ENCODE measurements around the gene FBXW5.
A peak's percentile ranks its signal among the peaks of the same experiment; 100 is the strongest.

Gene FBXW5

DNA sequence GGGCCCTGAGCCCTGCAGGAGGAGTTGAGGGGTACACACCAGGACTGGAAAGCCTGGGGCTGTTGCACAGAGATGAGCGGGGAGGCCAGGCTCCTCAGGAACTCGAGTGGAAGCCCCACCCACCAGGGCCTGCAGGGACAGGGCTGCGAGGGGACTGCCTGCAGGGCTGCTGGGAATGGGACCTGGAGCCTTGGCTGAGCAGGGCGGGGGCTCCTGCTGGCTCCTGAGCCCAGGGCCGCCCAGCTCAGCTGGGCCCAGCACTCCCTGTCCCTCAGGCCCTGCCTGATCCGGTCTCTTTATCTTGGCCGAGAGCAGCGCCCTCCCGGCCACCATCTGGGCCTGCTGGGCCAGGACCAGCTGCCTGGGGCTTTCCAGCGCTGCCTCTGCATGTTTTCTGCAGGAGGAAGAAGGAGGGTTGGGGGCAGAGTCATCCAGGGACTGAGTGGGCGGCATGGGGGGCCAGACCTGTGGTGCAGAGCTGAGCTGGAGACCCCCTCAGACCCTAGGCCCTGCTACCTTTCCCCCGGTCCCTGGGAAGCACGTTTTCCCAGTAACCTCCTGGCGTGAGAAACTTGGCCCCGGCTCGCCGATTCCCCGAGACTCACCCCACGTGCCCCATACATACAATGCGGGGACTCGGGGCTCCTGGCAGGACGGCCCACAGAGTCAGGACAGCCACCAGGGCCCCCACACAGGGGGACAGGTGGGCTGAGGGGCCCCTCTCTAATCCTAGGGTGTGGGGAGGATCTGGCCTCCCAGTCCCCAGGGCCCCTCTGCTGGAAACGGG lies 16.9 kb upstream of the FBXW5 start:
- DNase-seq (ENCODE audit: low read depth, low spot score), result peak; percentile 55

GRCh38 chr9:136960938-136961275 lies 16.4 kb upstream of the FBXW5 start:
- no peak for DNase-seq (ENCODE audit: low read depth, low spot score)

DNA sequence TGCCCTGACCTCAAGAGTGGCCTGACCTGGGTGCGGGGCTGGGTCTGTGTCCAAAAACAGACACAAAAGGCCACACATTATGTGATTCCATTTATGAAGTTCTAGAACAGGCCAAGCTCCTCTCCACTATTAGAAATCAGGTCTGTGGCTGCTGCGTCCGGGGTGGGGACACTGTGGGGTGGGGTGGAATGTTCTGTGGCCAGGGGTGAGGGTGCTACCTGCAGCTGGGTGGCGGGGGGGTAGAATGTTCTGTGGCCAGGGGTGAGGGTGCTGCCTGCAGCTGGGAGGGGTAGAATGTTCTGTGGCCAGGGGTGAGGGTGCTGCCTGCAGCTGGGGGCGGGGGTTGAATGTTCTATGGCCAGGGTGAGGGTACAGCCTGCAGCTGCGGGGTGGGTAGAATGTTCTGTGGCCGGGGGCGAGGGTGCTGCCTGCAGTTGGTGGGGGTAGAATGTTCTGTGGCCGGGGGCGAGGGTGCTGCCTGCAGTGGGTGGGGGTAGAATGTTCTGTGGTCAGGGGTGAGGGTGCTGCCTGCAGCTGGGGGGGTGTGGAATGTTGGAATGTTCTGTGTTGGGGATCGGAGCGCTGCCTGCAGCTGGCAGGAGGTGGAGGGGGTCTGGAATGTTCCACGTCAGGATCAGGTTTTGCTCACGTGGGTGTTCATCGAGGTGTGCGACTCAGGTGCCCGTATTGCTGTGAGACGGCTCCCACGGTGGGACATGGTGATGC lies 15.8 kb upstream of the FBXW5 start:
- DNase-seq (ENCODE audit: low read depth, low spot score), result no peak

GRCh38 chr9:136958898-136959850 lies 14.6 kb upstream of the FBXW5 start:
- no peak for DNase-seq (ENCODE audit: low read depth, low spot score)

GRCh38 chr9:136958473-136958872 lies 13.9 kb upstream of the FBXW5 start:
- no peak for DNase-seq (ENCODE audit: low read depth, low spot score)

DNA sequence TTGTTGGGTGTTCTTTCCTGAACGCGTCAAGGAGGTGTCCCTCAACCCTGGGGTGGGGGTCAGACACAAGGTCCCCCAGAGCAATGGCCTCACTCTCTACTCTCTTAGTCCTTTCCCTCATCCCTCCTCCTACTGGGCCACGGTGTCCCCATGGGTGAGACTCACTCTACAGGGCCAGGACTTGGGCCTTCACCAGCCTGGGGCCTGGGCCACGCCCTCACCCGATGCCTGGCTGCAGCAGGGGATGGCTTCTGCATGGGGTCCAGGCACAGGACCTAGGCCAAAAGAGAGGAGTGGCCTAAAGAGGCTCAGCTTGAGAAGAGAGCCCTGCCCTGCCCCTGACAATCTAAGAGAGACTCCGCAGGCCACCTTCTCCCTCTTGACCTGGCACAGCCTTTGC lies 13.4 kb upstream of the FBXW5 start:
- DNase-seq (ENCODE audit: low read depth, low spot score), result no peak

DNA sequence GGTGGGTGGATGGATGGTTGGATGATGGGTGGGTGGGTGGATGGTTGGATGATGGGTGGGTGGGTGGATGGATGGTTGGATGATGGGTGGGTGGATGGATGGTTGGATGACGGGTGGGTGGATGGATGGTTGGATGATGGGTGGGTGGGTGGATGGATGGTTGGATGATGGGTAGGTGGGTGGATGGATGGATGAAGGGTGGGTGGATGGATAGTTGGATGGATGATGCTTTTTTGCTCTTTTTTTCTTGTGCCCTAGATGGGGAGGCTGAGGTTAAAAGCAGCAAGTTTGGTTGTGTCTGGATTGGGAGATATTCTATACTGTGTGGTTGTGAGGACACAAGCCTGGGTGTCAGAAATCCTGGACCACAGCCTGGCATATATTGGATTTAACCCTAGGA lies 12.9 kb upstream of the FBXW5 start:
- DNase-seq (ENCODE audit: low read depth, low spot score), result no peak

GRCh38 chr9:136956604-136957003 lies 12.1 kb upstream of the FBXW5 start:
- DNase-seq (ENCODE audit: low read depth, low spot score), result no peak

DNA sequence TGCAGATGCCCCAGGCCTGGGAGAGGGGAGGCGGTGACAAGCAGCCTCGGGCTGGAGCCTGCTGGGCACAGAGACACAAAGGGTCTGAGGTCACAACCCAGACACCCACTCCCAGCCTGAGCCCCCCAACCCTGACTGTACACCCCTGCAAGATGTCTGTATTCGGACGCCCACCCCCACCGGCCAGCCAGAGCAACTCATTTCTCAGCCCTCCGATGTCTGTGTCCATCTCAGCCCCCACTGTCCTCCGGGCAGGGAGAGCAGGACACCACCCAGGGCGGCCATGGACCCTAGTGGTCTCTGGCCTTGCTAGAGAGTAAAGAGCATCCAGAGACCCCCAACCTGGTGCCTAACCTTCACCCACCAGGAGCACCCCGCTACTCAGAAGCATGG lies 11.4 kb upstream of the FBXW5 start:
- no peak for DNase-seq (ENCODE audit: low read depth, low spot score)

- no peak for DNase-seq (ENCODE audit: low read depth, low spot score)
These were observed 10.8 kb upstream of the FBXW5 start for GRCh38 chr9:136955202-136955942.

DNA sequence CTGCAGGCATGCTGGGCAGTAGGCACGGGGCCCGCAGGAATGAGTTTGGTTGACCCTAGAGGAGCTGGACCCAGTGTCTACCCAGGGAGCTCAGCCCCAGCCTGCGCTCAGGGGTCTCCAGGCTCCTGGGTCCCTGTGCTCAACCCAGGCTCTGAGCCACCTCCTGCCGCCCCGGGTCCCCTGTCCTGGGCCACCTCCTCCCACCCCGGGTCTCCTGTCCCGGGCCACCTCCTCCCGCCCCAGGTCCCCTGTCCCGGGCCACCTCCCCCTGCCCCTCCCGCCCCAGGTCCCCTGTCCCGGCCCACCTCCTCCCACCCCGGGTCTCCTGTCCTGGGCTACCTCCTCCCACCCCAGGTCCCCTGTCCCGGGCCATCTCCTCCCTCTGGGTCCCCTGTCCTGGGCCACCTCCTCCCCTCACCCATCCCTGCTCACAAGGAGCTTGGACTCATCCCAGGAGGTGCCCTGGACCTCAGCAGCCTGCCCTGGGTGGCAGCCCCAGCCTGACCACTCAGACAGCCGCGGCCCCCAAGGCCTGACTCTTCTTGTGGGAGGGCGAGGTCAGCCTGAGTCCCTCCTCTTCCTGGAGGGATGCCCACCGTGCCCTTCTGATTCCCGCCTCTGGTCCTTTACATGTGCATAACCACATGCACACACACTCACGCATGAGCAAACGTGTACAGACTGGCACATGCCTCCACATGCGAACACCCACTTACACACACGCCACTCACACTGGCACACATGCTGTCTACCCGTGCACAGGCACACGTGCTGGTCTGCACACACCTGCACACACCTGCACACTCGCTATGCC lies 9.9 kb upstream of the FBXW5 start:
- DNase-seq (ENCODE audit: low read depth, low spot score), result no peak

DNA sequence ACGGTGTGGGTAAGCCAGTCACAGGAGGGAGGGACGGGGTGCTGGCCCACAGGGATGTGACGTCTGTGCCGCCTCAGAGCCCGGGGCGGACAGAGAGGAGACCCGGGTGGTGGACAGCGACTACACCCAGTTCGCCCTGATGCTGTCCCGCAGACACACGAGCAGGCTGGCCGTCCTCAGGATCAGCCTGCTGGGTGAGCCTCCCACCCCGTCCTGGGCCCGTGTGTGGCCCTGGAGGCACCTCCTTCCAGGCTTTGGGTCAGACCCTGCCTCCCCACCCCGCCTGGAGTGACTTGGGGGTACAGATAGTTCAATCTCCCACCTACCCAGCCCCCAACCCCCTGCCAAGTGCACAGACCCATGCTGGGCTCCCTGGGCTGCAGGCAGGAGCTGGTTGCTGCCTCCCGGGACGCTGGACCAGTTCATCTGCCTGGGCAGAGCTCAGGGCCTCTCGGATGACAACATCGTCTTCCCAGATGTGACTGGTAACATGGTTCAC lies 9.3 kb upstream of the FBXW5 start:
- DNase-seq (ENCODE audit: low read depth, low spot score), result no peak

DNA sequence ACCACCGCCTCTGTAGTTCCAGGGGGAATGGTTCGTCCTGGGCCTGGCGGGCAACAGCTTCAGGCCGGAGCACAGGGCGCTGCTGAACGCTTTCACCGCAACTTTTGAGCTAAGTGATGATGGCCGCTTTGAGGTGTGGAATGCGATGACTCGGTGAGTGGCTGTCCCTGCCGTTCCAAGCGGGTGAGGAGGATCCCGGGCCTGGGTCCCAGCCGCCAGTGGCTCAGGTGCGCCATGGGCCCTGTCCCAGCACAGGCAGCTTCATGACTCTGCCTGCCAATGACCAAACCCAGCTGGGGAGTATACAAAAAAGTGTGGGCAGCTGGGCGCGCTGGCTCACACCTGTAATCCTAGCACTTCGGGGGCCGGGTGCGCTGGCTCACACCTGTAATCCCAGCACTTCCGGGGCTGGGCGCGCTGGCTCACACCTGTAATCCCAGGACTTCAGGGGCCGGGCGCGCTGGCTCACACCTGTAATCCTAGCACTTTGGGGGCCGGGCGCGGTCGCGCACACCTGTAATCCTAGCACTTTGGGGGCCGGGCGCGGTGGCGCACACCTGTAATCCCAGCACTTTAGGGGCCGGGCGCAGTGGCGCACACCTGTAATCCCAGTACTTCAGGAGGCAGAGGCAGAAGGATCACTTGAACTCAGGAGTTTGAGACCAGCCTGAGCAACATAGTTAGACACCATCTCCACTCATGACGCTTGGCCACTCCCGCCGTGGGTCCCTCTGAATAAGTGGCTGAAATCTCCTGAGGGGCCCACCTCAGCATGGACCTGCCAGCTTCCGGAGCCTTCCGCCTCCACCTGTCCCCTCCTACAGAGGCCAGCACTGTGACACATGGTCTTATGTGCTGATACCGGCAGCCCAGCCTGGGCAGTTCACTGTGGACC lies 8.6 kb upstream of the FBXW5 start:
- no peak for DNase-seq (ENCODE audit: low read depth, low spot score)

GRCh38 chr9:136952321-136952850 lies 7.8 kb upstream of the FBXW5 start:
- no peak for DNase-seq (ENCODE audit: low read depth, low spot score)

GRCh38 chr9:136951541-136952320 lies 7.2 kb upstream of the FBXW5 start, which contains the start of gene LCN12:
TSS of gene LCN12 (plus strand) at chr9:136952273. CDS start at chr9:136952328, 55 bp downstream.
- no peak for DNase-seq (ENCODE audit: low read depth, low spot score)

GRCh38 chr9:136950656-136951276 lies 6.2 kb upstream of the FBXW5 start:
- DNase-seq (ENCODE audit: low read depth, low spot score), result no peak

DNA sequence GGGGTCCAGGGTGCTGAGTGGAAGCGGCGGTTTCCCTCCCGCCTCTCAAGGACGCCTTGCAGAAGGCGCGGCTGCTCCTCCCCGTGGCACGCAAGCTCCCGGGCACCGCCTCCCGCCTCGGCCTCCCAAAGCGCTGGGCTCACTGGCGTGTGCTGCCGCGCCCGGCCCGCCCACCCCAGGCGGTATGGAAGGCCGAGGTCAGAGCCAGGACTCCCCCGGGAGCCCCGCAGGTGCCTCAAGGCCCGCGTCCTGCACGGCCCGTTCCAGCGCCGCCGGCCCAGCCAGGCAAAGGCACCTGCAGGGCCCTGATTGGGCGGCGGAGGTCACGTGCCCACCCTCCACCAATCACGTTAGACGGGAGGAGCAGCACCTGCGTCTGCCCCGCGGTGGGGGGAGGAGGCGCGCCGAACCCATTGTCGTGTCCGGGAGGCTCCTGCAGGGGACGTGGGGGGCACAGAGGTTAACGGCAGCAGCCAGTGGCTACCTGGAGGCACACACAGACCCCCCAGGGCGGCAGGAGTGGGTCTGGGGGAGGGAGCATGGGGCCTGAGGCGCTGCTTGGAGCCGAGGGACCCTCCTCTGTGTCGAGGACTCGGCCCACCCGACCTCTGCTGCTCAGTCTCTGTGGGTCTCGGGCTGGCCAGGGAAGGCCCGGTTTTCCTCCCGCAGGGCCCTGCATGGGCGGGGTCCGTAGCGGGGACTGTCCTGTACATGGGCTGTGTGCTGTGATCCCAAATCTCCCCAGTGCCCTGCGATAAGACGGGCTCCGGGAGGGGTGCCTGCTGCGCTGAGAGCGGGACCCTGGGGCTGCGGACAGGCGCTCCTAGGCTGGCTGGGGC lies 5.5 kb upstream of the FBXW5 start:
- peak; percentile 40 for DNase-seq (ENCODE audit: low read depth, low spot score)

Measured in smooth muscle cell of the brain vasculature (primary cell).